CD4-positive, alpha-beta T cell (primary cell): ENCODE measurements around the gene KBTBD12. TPM values are rescaled to one million over a fixed set of nuclear protein-coding genes. Genes with fewer than 3 reads are reported as not detected.

Experiments
- ATAC-seq: fragments of 200-7000 bp; cut with Tn5 transposase; one replicate; pipeline ENCODE4 v1.10.0; 2022; ENCODE audit warnings: mild to moderate bottlenecking; ENCODE audit not compliant: poor library complexity
- CTCF ChIA-PET: fragments of 350-600 bp; sonication (Branson Sonifier 250); formaldehyde crosslinking; loops from one replicate; lab custom pipeline; 2021; ENCODE audit warnings: antibody characterized with exemption, inconsistent platforms; lab: Charles Lee
- POLR2A ChIA-PET: fragments of 350-600 bp; sonication (Branson Sonifier 250); formaldehyde crosslinking; loops from one replicate; lab custom pipeline; 2021; ENCODE audit warnings: antibody characterized with exemption, inconsistent platforms; lab: Charles Lee
- DNase-seq, 14 experiments: peaks; one replicate each; pipeline ENCODE4 v3.0.0-alpha.2; 2013 to 2020; ENCODE audit warnings: mixed read lengths in 2 of 14
- H3K27ac ChIP-seq, 2 donors: one replicate each; pipeline versions ENCODE4 v1.5.1 to v1.7.0; 2013; ENCODE audit warnings: low read length in 2 of 2, low read depth in 1 of 2, mild to moderate bottlenecking in 1 of 2
- H3K27me3 ChIP-seq, 2 experiments: 1 replicate in 1 of 2; 2 replicates in 1 of 2; pipeline versions ENCODE4 v1.6.1 to v1.7.0; 2013; ENCODE audit warnings: low read length in 2 of 2, control low read depth in 1 of 2, mild to moderate bottlenecking in 1 of 2, moderate library complexity in 1 of 2; ENCODE audit not compliant: insufficient read depth in 2 of 2, control insufficient read depth in 1 of 2
- H3K36me3 ChIP-seq: one replicate; pipeline ENCODE4 v1.6.1; 2013; ENCODE audit warnings: low read length, control low read depth; ENCODE audit not compliant: insufficient read depth
- H3K4me1 ChIP-seq: one replicate; pipeline ENCODE4 v1.6.1; 2013; ENCODE audit warnings: low read length, control low read depth; ENCODE audit not compliant: insufficient read depth
- H3K4me3 ChIP-seq: one replicate; pipeline ENCODE4 v1.5.1; 2013; ENCODE audit warnings: mild to moderate bottlenecking, low read length, moderate library complexity
- H3K9me3 ChIP-seq, 2 experiments: 1 replicate in 1 of 2; 2 replicates in 1 of 2; pipeline versions ENCODE4 v1.6.1 to v1.7.0; 2013; ENCODE audit warnings: low read length in 2 of 2, mild to moderate bottlenecking in 2 of 2, control low read depth in 1 of 2, moderate library complexity in 1 of 2; ENCODE audit not compliant: control insufficient read depth in 1 of 2, insufficient read depth in 1 of 2
- H3K27ac Mint-ChIP-seq: one replicate; pipeline ENCODE4 v1.8.0; 2020; ENCODE audit warnings: mixed read lengths
- H3K27me3 Mint-ChIP-seq: one replicate; pipeline ENCODE4 v1.8.0; 2021; ENCODE audit warnings: mixed read lengths
- H3K36me3 Mint-ChIP-seq: one replicate; pipeline ENCODE4 v1.8.0; 2021; ENCODE audit warnings: low read depth, mixed read lengths
- H3K4me1 Mint-ChIP-seq: one replicate; pipeline ENCODE4 v1.8.0; 2021; ENCODE audit warnings: low read depth, mixed read lengths
- H3K4me3 Mint-ChIP-seq: one replicate; pipeline ENCODE4 v1.8.0; 2020; ENCODE audit warnings: mild to moderate bottlenecking, mixed read lengths
- H3K9me3 Mint-ChIP-seq: one replicate; pipeline ENCODE4 v1.8.0; 2020; ENCODE audit warnings: mixed read lengths
- CTCF ChIP-seq: fragments of 200-600 bp; IDR thresholded peaks from one replicate; pipeline ENCODE4 v1.8.0; 2022; ENCODE audit warnings: antibody characterized with exemption, mild to moderate bottlenecking
- intact Hi-C, 2 experiments: fragments of 100-400 bp; cut with DNase I in 1 of 2; cut with micrococcal nuclease in 1 of 2; formaldehyde crosslinking; loops; one replicate each; pipeline versions ENCODE4 v1.15.1 to v1.9.0; 2023 to 2025; cut with DNase I, micrococcal nuclease
- total RNA-seq, 174 experiments: library from RNA in 2 of 174; stranded (reverse) in 2 of 174; gene quantifications; one replicate each; pipeline ENCODE4 v1.2.3 and lab custom pipeline; 2021 to 2026

KBTBD12 gene
- total RNA-seq, 2 experiments from 2014 or later: not detected

GRCh38 chr3:127925384-127925783, 10.4 kb downstream of the KBTBD12 start:
- H3K27me3 ChIP-seq: peaks cover 0 to 7% of the 10 kb centered on the region in 2 experiments
- ChIA-PET POLR2A (no interaction called here), CTCF (no interaction called here)
- H3K4me3 ChIP-seq: no peak overlapping the region
- H3K27ac ChIP-seq: no peak overlapping the region
- no peaks in the 10 kb centered on the region for H3K9me3 Mint-ChIP-seq
- peaks cover 7% of the 10 kb centered on the region for H3K4me1 Mint-ChIP-seq
- TF ChIP-seq CTCF: no peak
- H3K27ac Mint-ChIP-seq: no peak overlapping the region
- H3K36me3 Mint-ChIP-seq: no peaks in the 10 kb centered on the region
- H3K9me3 ChIP-seq: no peaks in the 10 kb centered on the region
- H3K27me3 Mint-ChIP-seq: peaks cover 20% of the 10 kb centered on the region
- ATAC-seq (no peak), DNase-seq (no peak)
- H3K4me3 Mint-ChIP-seq: no peak overlapping the region
- H3K36me3 ChIP-seq: no peaks in the 10 kb centered on the region
- H3K4me1 ChIP-seq: no peaks in the 10 kb centered on the region
- intact Hi-C loops: no loop called here

DNA sequence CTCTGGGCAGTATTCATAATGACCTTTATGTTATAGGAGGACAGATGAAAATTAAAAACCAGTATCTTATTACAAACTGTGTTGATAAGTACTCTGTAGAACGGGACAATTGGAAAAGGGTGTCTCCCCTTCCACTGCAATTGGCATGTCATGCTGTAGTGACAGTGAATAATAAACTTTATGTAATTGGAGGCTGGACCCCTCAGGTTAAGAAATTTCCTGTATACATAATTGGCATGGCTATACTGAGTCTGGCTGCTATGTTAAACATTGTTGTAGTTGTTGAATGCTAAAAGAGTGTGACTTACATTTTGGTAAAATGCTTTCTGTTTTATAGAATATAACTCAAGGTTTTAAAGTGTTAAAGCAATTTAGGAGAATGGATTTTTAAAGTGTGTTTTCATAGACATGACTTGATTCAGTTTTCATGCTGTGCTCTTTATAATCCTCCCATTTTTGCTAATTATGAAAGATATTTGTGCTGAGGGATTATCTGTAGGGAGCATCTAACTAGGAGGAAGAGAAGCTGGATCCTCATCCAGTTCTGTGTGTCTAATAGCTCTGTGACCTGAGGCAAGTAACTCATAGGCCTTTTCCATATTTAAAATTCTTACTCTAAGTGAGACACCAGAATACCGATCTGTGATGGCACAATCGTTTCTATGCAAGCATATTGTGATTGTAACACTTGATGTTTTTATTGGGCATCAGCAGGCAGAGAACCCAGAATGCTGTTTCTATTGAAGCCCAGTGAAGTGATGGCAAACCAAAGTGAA, 13.0 kb downstream of the KBTBD12 start:
- H3K4me3 ChIP-seq: no peak overlapping the region
- CTCF ChIA-PET: no interaction called here
- POLR2A ChIA-PET: no interaction called here
- H3K27me3 Mint-ChIP-seq: peaks cover 37% of the 10 kb centered on the region
- H3K4me3 Mint-ChIP-seq: no peak overlapping the region
- peaks cover 7% of the 10 kb centered on the region for H3K4me1 Mint-ChIP-seq
- no peak overlapping the region for H3K27ac ChIP-seq
- H3K9me3 ChIP-seq: no peaks in the 10 kb centered on the region
- no peaks in the 10 kb centered on the region for H3K36me3 Mint-ChIP-seq
- H3K27me3 ChIP-seq: peaks cover 0 to 7% of the 10 kb centered on the region in 2 experiments
- no peak overlapping the region for H3K27ac Mint-ChIP-seq
- intact Hi-C loops: no loop called here
- H3K4me1 ChIP-seq: no peaks in the 10 kb centered on the region
- no peak for DNase-seq
- no peaks in the 10 kb centered on the region for H3K36me3 ChIP-seq
- TF ChIP-seq CTCF: no peak
- no peak for ATAC-seq
- H3K9me3 Mint-ChIP-seq: no peaks in the 10 kb centered on the region

- Mint-ChIP-seq H3K4me3 (no peak overlapping the region), H3K27me3 (peaks cover 49% of the 10 kb centered on the region), H3K36me3 (no peaks in the 10 kb centered on the region), H3K27ac (no peak overlapping the region), H3K9me3 (no peaks in the 10 kb centered on the region), H3K4me1 (peaks cover 7% of the 10 kb centered on the region)
- peaks cover 0 to 16% of the 10 kb centered on the region in 2 experiments for H3K27me3 ChIP-seq
- intact Hi-C loops: no loop called here
- H3K9me3 ChIP-seq: no peaks in the 10 kb centered on the region
- ChIA-PET POLR2A (no interaction called here), CTCF (no interaction called here)
- H3K4me3 ChIP-seq: no peak overlapping the region
- DNase-seq: no peak
- no peak for TF ChIP-seq CTCF
- no peak overlapping the region for H3K27ac ChIP-seq
- ATAC-seq: no peak
- no peaks in the 10 kb centered on the region for H3K4me1 ChIP-seq
- no peaks in the 10 kb centered on the region for H3K36me3 ChIP-seq
These were observed 14.9 kb downstream of the KBTBD12 start for GRCh38 chr3:127929818-127930413.
